Activated CD4-positive, alpha-beta T cell treated with anti-CD3 and anti-CD28 coated beads, Interleukin-2, Interleukin-6, amounts not matched to agents 100 ng/mL and 50 ng/mL, durations not matched to agents 16 hours and 8 hours (primary cell): ENCODE data around the gene CDX1.

ENCODE experiments used
- DNase-seq: peaks from one replicate; pipeline ENCODE4 v3.0.0-alpha.2; 2020

The CDX1 gene

DNA sequence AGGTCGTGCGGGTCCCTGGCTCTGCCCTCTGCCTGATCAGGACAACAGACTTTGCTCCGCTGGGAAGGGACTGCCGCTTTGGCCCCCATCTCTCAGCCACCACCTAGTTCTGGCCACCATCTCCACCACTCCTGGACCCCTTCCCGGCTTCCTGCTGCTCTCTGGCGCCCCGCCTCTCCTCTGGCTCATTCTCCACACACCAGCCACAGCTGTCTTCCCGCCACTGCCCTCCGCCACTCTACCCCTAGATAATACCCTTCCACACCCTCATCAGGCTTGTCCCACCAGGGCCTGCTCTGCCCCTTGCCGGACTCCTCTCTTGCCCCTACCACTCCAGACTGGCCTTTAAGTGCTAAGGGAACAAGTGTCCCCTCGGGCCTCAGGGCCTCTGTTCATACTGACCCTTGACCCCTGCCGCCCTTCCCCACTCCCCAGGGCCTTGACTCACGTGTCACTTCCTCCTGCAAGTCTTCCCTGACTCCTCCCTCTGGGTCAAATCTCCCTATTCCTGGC, 3.0 kb upstream of the CDX1 start:
- no peak for DNase-seq

DNA sequence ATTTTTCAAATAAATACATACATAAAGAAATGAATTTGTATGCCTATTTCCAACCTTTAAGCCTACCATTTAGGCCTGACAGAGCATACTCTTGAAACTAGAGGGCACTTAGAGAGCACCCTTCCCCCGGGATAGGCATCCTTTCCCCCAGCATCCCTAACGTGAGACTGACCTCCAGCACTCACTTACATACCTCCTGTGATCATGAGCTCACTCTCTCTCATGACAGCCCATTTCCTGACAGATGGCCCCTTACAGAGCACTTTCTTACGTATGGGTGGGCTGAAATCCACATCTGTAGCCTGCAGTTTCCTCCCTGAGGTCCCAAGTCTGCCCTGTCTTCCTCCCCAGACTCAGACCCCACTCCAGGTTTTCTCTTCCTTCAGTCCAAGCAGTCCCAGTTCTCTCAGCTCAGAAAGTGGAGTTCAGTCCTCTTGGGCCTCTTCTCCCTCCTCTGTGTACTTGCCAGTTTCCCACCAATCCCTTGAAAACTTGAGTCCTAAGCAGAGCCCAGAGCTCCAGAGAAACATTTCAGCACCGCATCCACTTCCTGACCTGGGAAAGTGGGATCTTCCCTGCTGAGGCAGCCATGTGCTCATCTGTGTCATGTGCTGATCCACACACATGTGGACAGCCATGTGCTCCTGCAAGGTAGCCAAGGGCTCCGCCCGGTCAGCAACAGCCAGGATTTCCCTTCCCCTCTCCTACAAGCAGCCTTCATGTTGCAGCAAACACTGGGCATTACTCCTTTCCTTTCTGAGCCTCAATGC, 2.2 kb upstream of the CDX1 start:
- DNase-seq: no peak

DNA sequence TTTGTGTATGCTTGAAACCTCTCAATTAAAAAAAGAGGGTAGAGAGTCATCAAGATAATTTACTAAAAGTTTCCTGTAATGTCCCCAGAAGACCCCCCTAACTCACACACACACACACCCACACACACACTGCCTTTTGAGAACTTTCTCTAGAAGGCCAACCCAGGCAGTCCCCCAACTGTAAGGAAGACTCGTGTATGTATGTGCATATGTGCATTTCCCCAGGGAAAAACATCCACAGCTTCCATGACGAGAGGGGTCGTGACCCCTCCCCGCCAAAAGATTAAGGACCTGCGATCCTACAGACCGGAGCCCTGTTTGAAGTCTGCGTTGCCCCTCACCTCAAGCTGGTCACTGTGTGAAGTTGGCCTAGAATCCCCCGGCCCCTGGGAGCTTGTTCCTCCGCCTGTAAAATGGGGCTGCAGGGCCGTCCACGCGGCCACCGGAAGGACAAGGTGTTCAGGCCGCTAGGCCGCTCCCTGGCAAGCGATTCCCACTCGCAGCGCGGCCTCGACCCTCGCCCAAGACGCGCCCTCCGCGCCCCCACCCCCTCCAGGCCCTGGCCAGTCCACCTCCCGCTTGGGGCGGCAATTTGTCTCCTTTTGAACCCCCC, 435 bp upstream of the CDX1 start:
- no peak for DNase-seq

DNA sequence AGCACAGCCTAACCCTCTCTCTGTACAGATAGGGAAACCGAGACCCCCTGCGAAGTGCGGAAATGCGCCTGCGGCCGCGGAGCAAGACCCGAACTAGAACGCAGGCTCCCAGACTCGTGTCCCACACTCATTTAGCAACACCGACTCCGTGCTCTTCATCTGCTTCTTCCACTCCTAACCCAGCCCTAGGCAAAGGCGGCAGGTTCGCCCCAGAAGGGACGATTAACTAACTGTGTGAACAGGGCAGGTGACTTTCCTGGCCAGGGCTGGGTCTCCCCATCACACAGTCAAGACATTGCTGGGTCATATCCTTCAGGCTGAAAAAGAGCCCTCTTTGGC, 903 bp downstream of the CDX1 start:
- DNase-seq: no peak

DNA sequence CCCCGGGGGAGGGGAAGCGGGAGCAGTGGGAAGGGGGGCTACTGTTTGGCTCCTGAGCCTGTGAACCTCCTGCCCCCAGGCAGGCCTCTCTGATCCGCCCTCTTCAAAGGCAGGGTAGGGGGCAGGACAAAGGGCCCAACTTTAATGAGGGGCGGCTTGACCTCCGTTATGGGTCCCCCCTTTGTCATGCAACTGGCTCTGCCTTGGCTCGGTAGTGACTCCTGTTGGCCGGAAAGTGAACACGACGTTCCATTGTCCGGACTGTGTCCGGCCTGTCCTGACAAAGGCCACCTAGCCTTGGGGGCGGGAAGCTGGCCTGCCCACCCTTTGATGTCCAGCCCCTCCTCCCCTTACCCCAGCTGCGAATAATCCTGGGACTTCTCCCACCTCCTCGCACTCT, 1.3 kb downstream of the CDX1 start:
- no peak for DNase-seq

- DNase-seq: no peak
Measured at GRCh38 chr5:150168864-150169263, 2.3 kb downstream of the CDX1 start.

GRCh38 chr5:150172145-150172544, 5.6 kb downstream of the CDX1 start:
- no peak for DNase-seq

DNA sequence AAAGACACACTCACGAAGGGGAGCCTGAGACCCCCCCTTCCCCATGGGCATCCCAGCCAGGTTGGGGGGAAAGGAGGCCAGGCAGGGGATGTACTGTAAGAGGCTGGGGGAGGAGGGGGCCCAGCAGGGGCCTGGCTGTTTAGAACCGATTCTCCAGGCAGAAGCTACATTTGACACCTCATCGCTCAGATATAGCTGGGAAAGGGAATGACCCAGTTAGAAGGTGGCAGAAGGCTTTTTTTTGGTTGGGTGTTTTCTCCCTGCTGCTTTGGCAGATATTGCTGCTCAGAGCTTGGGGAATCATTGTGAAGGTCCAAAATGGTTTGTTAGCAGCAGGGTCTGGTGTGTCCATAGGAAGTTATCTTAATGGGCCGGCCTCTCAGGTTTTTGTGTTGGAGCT, 6.0 kb downstream of the CDX1 start:
- DNase-seq: no peak

GRCh38 chr5:150173161-150173560, 6.6 kb downstream of the CDX1 start:
- no peak for DNase-seq

DNA sequence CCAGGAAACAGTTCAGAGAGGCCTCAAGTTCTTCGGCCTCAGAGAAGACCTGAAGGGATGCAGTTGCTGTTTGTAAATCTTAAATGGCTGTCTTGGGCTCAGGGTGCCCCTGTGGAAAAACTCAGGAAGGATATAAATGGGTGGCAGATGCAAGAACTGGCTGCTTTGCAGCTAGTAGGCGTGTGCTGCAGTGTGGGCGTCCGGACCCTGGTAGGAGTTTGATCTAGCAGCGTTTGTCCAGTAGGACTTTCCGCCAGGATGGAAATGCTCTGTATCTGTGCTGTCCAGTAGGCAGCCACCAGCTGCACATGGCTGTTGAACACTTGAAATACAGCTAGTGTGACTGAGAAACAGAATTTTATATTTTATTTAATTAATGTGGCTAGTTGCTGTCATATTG, 7.7 kb downstream of the CDX1 start:
- no peak for DNase-seq

GRCh38 chr5:150175076-150175475, 8.5 kb downstream of the CDX1 start:
- DNase-seq: no peak

GRCh38 chr5:150175536-150175935, 9.0 kb downstream of the CDX1 start:
- DNase-seq: no peak

GRCh38 chr5:150176745-150177477, 10.3 kb downstream of the CDX1 start:
- DNase-seq: no peak

GRCh38 chr5:150177721-150178120, 11.1 kb downstream of the CDX1 start:
- DNase-seq: no peak

GRCh38 chr5:150178262-150178661, 11.7 kb downstream of the CDX1 start:
- no peak for DNase-seq

DNA sequence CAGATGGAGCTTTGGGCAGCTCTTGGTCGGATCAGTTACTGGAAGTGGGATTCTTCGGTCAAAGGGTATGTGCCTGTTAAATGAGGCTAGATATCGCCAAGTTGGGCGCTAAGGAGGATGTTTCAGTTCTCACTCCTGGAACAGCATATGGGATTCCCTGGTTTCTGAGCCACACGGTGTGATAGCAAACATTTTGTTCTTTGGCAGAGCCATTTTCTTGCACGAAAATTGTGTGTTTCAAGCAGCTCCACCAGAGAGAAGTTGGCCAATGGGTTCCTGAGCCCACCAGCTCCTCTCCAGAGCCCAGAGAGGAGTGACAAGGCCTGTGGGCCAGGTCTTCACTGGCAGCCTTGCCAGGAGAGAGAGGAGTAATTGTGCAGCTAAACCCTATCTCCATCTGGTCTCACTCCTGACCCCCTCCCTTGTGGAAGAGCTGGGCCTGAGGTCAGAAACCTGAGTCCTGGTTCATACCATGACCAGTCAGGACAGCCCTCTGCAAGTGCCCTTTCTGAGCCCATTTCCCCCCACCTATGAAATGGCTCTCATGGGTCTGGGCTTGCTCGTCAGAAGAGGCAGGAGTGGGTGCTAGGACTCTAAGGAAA, 12.5 kb downstream of the CDX1 start:
- no peak for DNase-seq

GRCh38 chr5:150180241-150181026, 13.9 kb downstream of the CDX1 start:
- no peak for DNase-seq

DNA sequence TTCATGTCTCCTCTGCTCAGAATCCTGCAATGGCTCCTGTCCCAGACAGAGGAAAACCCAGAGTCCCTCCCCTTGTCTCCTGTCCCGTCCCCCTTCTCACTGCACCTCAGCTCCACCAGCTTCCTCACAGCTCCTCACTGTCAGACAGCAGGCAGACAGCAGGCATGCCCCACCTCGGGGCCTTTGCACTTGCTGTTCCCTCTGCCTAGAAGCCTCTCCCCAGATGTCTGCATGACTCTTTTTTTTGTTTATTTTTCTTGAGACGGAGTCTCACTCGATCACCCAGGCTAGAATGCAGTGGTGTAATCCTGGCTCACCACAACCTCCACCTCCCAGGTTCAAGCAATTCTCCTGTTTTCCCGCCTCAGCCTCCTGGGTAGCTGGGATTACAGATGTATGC, 14.4 kb downstream of the CDX1 start:
- no peak for DNase-seq

- DNase-seq: no peak
Measured at GRCh38 chr5:150181766-150182545, 15.4 kb downstream of the CDX1 start.

DNA sequence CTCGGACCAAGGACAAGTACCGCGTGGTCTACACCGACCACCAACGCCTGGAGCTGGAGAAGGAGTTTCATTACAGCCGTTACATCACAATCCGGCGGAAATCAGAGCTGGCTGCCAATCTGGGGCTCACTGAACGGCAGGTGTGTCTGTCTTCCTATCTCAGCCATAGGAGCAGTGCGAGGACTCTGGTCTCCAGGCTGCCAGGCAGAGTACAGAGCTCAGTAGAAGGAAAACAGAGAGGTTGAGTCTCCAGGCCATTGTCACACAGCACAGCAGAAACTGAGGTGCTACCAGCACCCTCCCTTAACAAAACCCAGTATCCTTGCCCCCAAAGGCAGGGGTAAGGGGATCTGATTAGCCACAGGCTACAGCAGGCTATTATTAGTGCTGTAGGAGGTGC, 16.2 kb downstream of the CDX1 start:
- DNase-seq: no peak

GRCh38 chr5:150183436-150183835, 16.9 kb downstream of the CDX1 start:
- no peak for DNase-seq

DNA sequence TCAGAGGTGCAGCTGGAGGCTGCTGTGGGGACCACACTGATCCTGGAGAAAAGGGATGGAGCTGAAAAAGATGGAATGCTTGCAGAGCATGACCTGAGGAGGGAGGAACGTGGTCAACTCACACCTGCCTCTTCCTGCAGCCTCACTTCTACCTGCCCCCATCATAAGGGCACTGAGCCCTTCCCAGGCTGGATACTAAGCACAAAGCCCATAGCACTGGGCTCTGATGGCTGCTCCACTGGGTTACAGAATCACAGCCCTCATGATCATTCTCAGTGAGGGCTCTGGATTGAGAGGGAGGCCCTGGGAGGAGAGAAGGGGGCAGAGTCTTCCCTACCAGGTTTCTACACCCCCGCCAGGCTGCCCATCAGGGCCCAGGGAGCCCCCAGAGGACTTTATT, 17.4 kb downstream of the CDX1 start:
- DNase-seq: no peak
